Activated CD8-positive, alpha-beta T cell treated with anti-CD3 and anti-CD28 coated beads, Interleukin-2, amount 10 ng/mL, durations not matched to agents 7 days and 5 days (primary cell): Measurements from ENCODE around the gene CDKN2C. TPM values are rescaled to one million over a fixed set of nuclear protein-coding genes. Genes with fewer than 3 reads are reported as not detected.
"Not testable (repeated sequence)": the region's sequence is repeated elsewhere in the genome, so short reads cannot be mapped to it uniquely, and the experiment has no call there.

Source experiments
- ATAC-seq: fragments of 150-1000 bp; cut with Tn5 transposase; one replicate; pipeline ENCODE4 v1.10.0; 2021; ENCODE audit warnings: moderate library complexity
- CTCF ChIA-PET: fragments of 350-600 bp; sonication (Branson Sonifier 250); formaldehyde crosslinking; loops from one replicate; lab custom pipeline; 2021; ENCODE audit warnings: antibody characterized with exemption; lab: Charles Lee
- POLR2A ChIA-PET: fragments of 350-600 bp; sonication (Branson Sonifier 250); formaldehyde crosslinking; loops from one replicate; lab custom pipeline; 2021; ENCODE audit warnings: antibody characterized with exemption; lab: Charles Lee
- DNase-seq: peaks from one replicate; pipeline ENCODE4 v3.0.0-alpha.2; 2020
- H3K27ac Mint-ChIP-seq: one replicate; pipeline ENCODE4 v1.8.0; 2021; ENCODE audit warnings: mild to moderate bottlenecking, mixed read lengths
- H3K27me3 Mint-ChIP-seq: one replicate; pipeline ENCODE4 v1.8.0; 2021; ENCODE audit warnings: low read depth, mixed read lengths
- H3K36me3 Mint-ChIP-seq: one replicate; pipeline ENCODE4 v1.8.0; 2021; ENCODE audit warnings: low read depth, mixed read lengths
- H3K4me1 Mint-ChIP-seq: one replicate; pipeline ENCODE4 v1.8.0; 2021; ENCODE audit warnings: low read depth, mixed read lengths
- H3K4me3 Mint-ChIP-seq: one replicate; pipeline ENCODE4 v1.8.0; 2021; ENCODE audit warnings: mild to moderate bottlenecking, mixed read lengths
- H3K9me3 Mint-ChIP-seq: one replicate; pipeline ENCODE4 v1.8.0; 2022; ENCODE audit warnings: mixed read lengths; ENCODE audit not compliant: insufficient read depth
- total RNA-seq, 2 experiments: library from RNA; stranded (reverse); gene quantifications; one replicate each; pipeline ENCODE4 v1.2.3, GENCODE V29; 2021

Gene CDKN2C
- total RNA-seq, 2 experiments from 2014 or later = 82.0 to 82.5 TPM

DNA sequence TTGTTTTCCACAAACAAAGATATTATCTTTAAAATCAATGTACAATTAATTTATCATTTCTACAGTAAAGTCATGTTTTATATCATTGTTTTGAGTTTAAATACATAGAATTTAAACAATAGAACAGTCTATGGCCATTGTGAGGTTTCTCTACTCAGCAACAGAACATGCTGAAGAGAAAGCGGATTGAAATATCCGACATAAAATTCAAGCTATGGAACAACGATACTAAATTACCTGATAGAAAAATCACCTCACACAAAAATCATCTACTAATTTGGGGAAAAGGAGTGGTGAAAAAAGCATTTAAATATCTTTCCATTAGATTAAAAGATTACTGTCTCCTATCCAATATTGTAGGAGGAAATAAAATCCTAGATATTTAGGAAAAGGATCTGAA, 12.6 kb downstream of the CDKN2C start:
- no peaks in the 10 kb centered on the region for H3K9me3 Mint-ChIP-seq
- no peak overlapping the region for H3K4me3 Mint-ChIP-seq
- CTCF ChIA-PET = no interaction called here
- no peak overlapping the region for H3K27ac Mint-ChIP-seq
- POLR2A ChIA-PET = interaction anchor here (2.2 kb wide), 1 partner anchor 13 kb away, joined by 5 read pairs; the partner anchor contains the start of gene CDKN2C
- H3K4me1 Mint-ChIP-seq = peaks cover 13% of the 10 kb centered on the region
- DNase-seq = no peak
- ATAC-seq = no peak
- H3K36me3 Mint-ChIP-seq = peaks cover 8% of the 10 kb centered on the region
- H3K27me3 Mint-ChIP-seq = peaks cover 22% of the 10 kb centered on the region

DNA sequence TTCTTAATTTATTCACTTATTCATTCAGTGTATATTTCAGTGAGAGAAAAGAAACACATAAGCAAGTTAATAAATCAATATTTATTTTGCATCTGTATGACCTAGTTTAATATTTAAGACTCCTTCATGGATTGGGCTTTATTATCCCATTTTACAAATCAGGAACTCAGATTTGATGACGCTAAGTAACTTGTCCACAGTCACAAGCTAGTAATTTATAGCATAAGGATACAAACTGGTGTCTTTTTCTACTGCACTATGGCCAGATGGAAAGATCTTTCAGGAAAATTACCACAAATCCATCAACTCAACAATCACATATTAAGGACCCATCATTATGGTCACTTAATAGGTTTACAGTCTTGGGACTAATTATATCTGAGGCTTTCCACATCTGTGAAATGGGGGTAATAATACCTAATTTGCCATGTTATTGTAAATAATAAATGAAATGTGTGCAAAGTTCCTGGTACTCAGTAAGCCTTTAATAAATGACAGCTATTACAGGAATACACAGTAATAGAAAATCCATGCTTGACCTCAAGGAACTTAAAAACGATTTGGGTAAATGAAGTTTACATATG, 13.3 kb downstream of the CDKN2C start:
- peaks cover 22% of the 10 kb centered on the region for H3K27me3 Mint-ChIP-seq
- peaks cover 13% of the 10 kb centered on the region for H3K4me1 Mint-ChIP-seq
- DNase-seq (no peak), ATAC-seq (no peak)
- H3K9me3 Mint-ChIP-seq = no peaks in the 10 kb centered on the region
- POLR2A ChIA-PET = no interaction called here
- CTCF ChIA-PET = no interaction called here
- no peak overlapping the region for H3K4me3 Mint-ChIP-seq
- H3K36me3 Mint-ChIP-seq = peaks cover 8% of the 10 kb centered on the region
- no peak overlapping the region for H3K27ac Mint-ChIP-seq

DNA sequence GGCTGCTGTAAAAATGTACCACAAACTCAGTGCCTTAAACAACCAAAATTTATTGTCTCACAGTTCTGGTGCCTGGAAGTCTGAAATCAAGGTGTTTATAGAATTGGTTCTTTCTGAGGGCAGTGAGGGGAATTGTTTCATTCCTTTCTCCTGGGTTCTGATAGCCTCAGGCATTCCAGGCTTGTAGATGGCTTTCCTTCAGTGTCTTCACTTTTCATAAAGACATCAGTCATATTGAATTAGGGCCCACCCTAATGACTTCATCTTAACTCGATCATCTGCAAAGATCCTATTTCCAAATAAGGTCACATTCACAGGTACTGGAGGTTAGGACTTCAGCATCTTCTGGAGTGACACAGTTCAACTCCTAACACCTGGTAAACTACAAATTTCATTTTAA, 15.0 kb downstream of the CDKN2C start:
- Mint-ChIP-seq H3K27ac (no peak overlapping the region), H3K27me3 (peaks cover 18% of the 10 kb centered on the region), H3K36me3 (peaks cover 1% of the 10 kb centered on the region), H3K4me1 (no peaks in the 10 kb centered on the region), H3K4me3 (no peak overlapping the region), H3K9me3 (no peaks in the 10 kb centered on the region)
- DNase-seq (no peak), ATAC-seq (no peak)
- CTCF ChIA-PET = interaction anchor here (1.2 kb wide), 1 partner anchor 24 kb away, joined by 4 read pairs; no protein-coding TSS in a partner anchor
- POLR2A ChIA-PET = no interaction called here

DNA sequence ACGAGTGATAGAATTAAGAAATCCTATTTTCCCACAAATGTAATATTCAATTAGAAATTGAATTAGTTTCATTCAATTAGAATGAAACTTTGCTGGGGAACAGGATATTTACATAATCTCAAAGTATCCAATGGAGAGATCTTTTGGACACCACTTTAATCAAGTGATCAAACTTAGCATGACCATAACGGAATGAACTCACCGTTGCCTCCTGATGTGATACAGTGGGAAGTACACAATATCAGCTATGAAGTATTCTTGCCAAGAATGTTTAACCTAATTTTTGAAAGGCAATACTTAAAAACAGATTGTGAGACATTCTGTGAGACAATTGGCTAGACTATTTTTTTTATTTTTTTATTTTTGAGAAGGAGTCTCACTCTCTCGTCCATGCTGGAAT, 16.6 kb downstream of the CDKN2C start:
- no peak overlapping the region for H3K4me3 Mint-ChIP-seq
- peaks cover 17% of the 10 kb centered on the region for H3K27me3 Mint-ChIP-seq
- ATAC-seq (no peak), DNase-seq (no peak)
- no peaks in the 10 kb centered on the region for H3K4me1 Mint-ChIP-seq
- H3K9me3 Mint-ChIP-seq = no peaks in the 10 kb centered on the region
- H3K27ac Mint-ChIP-seq = no peak overlapping the region
- H3K36me3 Mint-ChIP-seq = peaks cover 1% of the 10 kb centered on the region
- CTCF ChIA-PET = no interaction called here
- POLR2A ChIA-PET = no interaction called here

DNA sequence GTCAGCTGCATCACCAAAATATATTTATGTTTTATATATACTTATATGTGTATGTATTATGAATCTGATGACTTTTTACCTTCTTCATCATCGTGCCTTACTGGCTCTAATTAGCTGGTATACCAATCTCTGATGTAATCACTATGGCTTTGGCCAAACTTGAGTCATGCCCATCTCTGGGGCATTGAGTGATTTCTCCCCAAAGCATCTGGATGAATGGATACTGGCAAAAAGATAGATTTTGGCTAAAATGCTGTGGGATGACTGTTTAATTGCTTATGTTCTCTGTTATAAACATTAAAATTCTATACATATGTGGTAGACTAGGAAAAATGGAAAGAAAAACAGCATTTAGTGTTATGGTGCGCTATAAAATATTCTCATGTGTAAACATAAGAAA, 19.6 kb downstream of the CDKN2C start:
- Mint-ChIP-seq H3K4me3 (no peak overlapping the region), H3K27ac (no peak overlapping the region), H3K27me3 (peaks cover 3% of the 10 kb centered on the region), H3K4me1 (no peaks in the 10 kb centered on the region), H3K36me3 (peaks cover 9% of the 10 kb centered on the region), H3K9me3 (peaks cover 4% of the 10 kb centered on the region)
- ChIA-PET POLR2A (no interaction called here), CTCF (no interaction called here)
- DNase-seq = no peak
- ATAC-seq = no peak

DNA sequence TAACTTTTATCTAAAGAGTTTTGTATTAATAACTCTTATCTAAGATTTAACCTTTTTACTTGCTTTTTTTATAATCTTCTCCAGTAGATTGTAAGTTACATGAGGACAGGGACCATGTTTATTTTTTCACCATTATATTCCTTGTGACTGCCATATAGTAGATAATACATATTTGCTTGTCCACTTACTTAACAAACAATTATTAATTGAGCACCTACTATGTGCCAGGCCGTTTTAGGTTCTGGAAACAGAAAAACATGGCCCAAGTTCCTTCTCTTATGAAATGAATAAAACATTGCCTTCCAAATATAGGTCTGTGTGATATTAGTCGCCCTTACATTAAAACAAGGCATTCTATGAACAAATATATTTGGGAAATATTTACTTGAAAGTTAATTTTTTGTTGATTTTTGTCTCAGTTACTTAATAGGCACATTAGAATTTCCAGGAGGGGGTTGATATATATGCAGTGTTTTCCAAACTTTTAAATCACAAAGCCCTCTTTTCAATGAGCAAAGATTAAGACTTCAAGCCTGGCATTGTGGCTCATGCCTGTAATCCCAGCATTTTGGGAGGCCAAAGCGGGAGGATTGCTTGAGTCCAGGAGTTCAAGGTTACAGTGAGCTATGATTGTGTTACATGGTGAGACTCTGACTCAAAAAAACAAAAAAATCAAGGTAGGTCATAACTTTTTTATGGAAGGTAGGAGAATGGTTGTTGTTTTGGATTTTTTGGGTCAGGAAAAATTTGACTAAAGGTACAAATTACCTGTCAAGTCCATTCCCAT, 22.7 kb downstream of the CDKN2C start:
- CTCF ChIA-PET = no interaction called here
- no peaks in the 10 kb centered on the region for H3K4me1 Mint-ChIP-seq
- DNase-seq (no peak), ATAC-seq (no peak)
- no peak overlapping the region for H3K4me3 Mint-ChIP-seq
- no peak overlapping the region for H3K27ac Mint-ChIP-seq
- no peaks in the 10 kb centered on the region for H3K27me3 Mint-ChIP-seq
- H3K36me3 Mint-ChIP-seq = peaks cover 9% of the 10 kb centered on the region
- peaks cover 4% of the 10 kb centered on the region for H3K9me3 Mint-ChIP-seq
- POLR2A ChIA-PET = no interaction called here

DNA sequence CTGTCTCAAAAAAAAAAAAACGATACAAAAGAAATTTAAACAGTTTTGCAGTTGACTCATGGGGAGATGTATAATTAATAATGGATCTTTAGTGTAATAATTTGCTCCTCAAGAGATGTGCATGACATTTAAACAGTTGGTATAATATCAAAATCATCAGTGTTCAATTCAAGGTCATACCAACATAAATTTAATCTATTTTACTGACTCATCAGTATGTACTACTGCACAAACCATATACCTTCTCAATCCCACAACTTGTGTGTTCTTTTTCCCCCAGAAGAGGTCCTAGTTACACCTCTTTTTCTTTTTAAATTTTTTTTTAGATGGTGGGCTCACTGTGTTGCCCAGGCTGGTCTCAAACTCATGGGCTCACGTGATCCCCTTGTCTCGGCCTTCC, 23.6 kb downstream of the CDKN2C start:
- Mint-ChIP-seq H3K9me3 (peaks cover 4% of the 10 kb centered on the region), H3K4me3 (no peak overlapping the region), H3K27ac (no peak overlapping the region), H3K4me1 (no peaks in the 10 kb centered on the region), H3K27me3 (no peaks in the 10 kb centered on the region), H3K36me3 (peaks cover 9% of the 10 kb centered on the region)
- DNase-seq = no peak
- ChIA-PET CTCF (no interaction called here), POLR2A (interaction anchor here (0.6 kb wide), 1 partner anchor 437 kb away, joined by 3 read pairs; no protein-coding TSS in a partner anchor)
- ATAC-seq = no peak

DNA sequence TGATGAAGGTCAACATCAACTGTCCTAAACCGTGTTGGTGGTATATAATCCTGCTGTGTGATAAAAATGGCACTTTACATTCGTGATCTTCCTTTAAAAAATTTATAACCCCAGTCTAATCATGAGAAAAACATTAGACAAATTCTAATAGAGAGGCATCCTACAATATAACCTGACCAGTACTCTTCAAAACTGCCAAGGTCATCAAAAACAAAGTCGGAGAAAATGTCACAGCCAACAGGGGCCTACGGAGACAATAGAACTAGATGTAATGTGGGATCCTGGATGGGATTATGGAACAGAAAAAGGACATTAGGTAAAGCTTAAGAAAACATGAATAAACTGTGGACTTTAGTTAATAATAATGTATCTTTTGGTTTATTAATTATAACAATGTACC, 25.0 kb downstream of the CDKN2C start:
- Mint-ChIP-seq H3K27ac (no peak overlapping the region), H3K9me3 (peaks cover 4% of the 10 kb centered on the region), H3K4me3 (no peak overlapping the region), H3K4me1 (no peaks in the 10 kb centered on the region), H3K27me3 (peaks cover 2% of the 10 kb centered on the region), H3K36me3 (peaks cover 8% of the 10 kb centered on the region)
- ATAC-seq (no peak), DNase-seq (no peak)
- ChIA-PET CTCF (no interaction called here), POLR2A (no interaction called here)

DNA sequence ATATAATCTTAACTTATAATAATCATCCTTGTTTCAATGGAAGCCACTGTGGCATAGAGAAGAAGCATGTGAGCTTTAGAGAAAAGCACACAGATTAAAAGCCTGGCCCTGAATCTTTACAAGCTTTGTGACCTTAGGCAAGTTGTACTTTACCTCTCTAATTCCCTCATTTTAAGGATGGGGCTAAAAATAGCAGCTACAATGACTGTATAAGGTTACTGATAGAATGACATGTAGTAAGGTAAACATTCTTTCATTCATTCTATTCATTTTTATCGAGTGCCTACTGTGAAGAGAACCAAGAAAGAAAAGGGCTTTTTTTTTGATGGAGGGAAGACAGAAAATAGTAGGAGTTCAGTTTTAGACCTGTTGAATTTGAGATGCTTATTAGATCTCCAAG, 25.6 kb downstream of the CDKN2C start:
- H3K27me3 Mint-ChIP-seq = peaks cover 2% of the 10 kb centered on the region
- no peaks in the 10 kb centered on the region for H3K4me1 Mint-ChIP-seq
- POLR2A ChIA-PET = no interaction called here
- peaks cover 4% of the 10 kb centered on the region for H3K9me3 Mint-ChIP-seq
- H3K27ac Mint-ChIP-seq = no peak overlapping the region
- H3K4me3 Mint-ChIP-seq = no peak overlapping the region
- ATAC-seq (no peak), DNase-seq (no peak)
- peaks cover 8% of the 10 kb centered on the region for H3K36me3 Mint-ChIP-seq
- CTCF ChIA-PET = no interaction called here

DNA sequence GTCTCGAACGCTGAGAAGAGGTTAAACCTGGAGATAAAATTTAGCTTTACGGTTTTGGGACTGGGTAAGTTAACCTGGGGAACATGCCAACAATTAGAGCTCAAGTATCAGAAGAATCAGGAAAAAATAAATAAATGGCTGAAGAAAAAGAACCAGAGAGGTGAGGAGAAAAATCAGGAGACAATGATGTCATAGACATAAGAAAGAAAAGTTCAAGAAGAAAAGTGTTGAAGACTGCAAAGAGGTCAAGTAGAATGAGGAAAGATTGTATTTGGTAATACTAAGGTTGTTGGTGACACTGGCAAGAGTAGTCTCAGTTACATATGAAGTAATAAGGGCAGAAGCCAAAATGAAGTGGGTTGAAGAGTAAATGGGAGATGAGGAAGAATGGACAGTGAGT, 26.0 kb downstream of the CDKN2C start:
- ATAC-seq (no peak), DNase-seq (no peak)
- Mint-ChIP-seq H3K36me3 (peaks cover 8% of the 10 kb centered on the region), H3K4me1 (no peaks in the 10 kb centered on the region), H3K27ac (no peak overlapping the region), H3K27me3 (peaks cover 2% of the 10 kb centered on the region), H3K9me3 (peaks cover 4% of the 10 kb centered on the region), H3K4me3 (no peak overlapping the region)
- CTCF ChIA-PET = no interaction called here
- POLR2A ChIA-PET = no interaction called here

DNA sequence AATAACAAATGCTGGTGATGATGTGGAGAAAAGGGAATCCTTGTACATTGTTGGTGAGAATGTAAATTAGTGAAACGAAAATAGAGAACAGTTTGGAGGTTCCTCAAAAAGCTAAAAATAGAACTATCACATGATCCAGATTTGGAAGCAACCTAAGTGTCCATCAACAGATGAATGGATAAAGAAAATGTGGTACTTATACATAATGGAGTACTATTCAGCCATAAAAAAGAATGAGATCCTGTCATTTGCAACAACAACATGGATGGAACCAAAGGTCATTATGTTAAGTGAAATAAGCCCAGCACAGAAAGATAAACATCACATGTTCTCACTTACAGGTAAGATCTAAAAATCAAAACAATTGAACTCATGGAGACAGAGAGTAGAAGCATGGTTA, 29.3 kb downstream of the CDKN2C start:
- ATAC-seq, H3K27ac Mint-ChIP-seq, H3K27me3 Mint-ChIP-seq, POLR2A ChIA-PET, H3K4me1 Mint-ChIP-seq, CTCF ChIA-PET, H3K36me3 Mint-ChIP-seq, DNase-seq, H3K9me3 Mint-ChIP-seq, H3K4me3 Mint-ChIP-seq: not testable (repeated sequence)

DNA sequence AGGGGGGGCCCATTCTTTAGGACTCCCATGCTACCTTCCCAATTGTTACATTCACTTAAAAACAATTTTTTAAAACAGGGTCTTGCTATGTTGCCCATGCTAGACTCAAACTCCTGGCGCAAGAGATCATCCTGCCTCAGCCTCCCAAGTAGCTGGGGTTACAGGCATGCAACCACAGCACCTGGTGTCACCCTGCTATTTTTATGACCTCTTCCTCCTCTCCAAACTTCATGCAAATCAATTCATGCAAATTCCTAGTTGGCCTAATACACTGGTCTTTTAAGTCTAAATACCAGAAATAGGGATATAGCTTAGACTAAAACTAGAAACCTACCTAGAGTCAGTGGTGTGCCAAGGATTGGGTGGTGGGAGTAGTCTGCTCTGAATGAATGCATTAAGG, 30.1 kb downstream of the CDKN2C start:
- ChIA-PET CTCF (no interaction called here), POLR2A (no interaction called here)
- no peaks in the 10 kb centered on the region for H3K4me1 Mint-ChIP-seq

More for the DNA sequence above, 30.1 kb downstream of the CDKN2C start:
- Mint-ChIP-seq H3K27ac (no peak overlapping the region), H3K27me3 (peaks cover 2% of the 10 kb centered on the region), H3K4me3 (no peak overlapping the region), H3K36me3 (peaks cover 9% of the 10 kb centered on the region), H3K9me3 (no peaks in the 10 kb centered on the region)
- DNase-seq (no peak), ATAC-seq (no peak)
